Heart left ventricle (tissue), 13 donors: ENCODE results near the gene MIB2.

Experiments used
- POLR2A ChIP-seq, 2 donors: fragments of 450-650 bp; IDR thresholded peaks; one replicate each; pipeline ENCODE4 v1.6.1; 2017; ENCODE audit warnings: antibody characterized with exemption in 2 of 2, mild to moderate bottlenecking in 2 of 2, moderate library complexity in 2 of 2
- TF ChIP-seq, protein P1 (sequence below), 12 donors: fragments of 200-600 bp; sonication (generic) in 4 of 12; IDR thresholded peaks; one replicate each; pipeline versions ENCODE4 v1.5.0 to v1.8.0; 2018 to 2022; ENCODE audit warnings: antibody characterized with exemption in 12 of 12, mild to moderate bottlenecking in 5 of 12
- donor health status: ischemic (EF 13 %, LVEDD 7.1; RV severe dilation, severe dysfunction).
- donor health status: DM: no; HTN: yes; CAD: no.
- donor health status: DM: no; HTN: no; CAD: no.
- donor health status: ischemic (EF 25% LVEDD 6.9; RV normal size, moderate dysfunction).
- donor health status: ischemic (EF 25% LVEDD 5.7; RV mildly dilated, moderate dysfunction).
- donor health status: ischemic (EF 35%, LVEDD 5.7; RV mildly dilated, moderate dysfunction).
- donor health status: nonischemic (EF 11% LVEDD 7.7; RV severe dilation, severe dysfunction).
- donor health status: DM: yes; HTN: yes; CAD: no.
- donor health status: PGD.
- donor health status: ischemic (EF 29% LVEDD 5.4; RV normal size, mild dysfunction).
- donor health status: nonischemic (EF 23%, LVEDD 6.1; RV moderate dilation, normal function).

DNA sequence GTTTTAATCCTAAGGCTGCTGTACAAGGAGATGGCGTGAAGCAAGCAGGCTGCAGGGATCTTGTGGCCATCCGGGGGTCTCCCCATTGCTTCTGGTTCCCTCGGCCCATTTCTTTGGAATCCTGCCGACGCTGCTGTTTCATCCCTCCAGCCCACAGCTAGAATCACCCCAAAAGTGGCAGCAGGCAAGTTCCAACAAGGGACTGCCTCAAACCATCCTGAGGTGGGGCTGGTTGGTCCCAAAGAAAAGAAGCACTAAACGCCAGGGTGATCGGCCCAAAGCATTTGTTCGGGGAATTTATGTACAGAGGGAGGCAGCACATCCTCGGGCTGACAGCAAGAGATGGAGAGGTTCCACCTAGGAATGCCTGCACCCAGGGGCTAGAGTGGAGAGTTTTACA, 4.5 kb upstream of the MIB2 start:
- TF ChIP-seq, protein P1, sequence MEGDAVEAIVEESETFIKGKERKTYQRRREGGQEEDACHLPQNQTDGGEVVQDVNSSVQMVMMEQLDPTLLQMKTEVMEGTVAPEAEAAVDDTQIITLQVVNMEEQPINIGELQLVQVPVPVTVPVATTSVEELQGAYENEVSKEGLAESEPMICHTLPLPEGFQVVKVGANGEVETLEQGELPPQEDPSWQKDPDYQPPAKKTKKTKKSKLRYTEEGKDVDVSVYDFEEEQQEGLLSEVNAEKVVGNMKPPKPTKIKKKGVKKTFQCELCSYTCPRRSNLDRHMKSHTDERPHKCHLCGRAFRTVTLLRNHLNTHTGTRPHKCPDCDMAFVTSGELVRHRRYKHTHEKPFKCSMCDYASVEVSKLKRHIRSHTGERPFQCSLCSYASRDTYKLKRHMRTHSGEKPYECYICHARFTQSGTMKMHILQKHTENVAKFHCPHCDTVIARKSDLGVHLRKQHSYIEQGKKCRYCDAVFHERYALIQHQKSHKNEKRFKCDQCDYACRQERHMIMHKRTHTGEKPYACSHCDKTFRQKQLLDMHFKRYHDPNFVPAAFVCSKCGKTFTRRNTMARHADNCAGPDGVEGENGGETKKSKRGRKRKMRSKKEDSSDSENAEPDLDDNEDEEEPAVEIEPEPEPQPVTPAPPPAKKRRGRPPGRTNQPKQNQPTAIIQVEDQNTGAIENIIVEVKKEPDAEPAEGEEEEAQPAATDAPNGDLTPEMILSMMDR (IDR thresholded peaks at IDR 0.05): no peak
- no peak for TF ChIP-seq POLR2A (IDR thresholded peaks at IDR 0.05)
